Duodenal mucosa (tissue), 2 donors: ENCODE measurements around the gene MYO1H.
"Not testable (repeated sequence)": the region's sequence is repeated elsewhere in the genome, so short reads cannot be mapped to it uniquely, and the experiment has no call there.

Experiments
- H3K27ac ChIP-seq: one replicate; pipeline ENCODE4 v1.7.0; 2013; ENCODE audit warnings: low read depth, low read length
- H3K27me3 ChIP-seq, 2 donors: one replicate each; pipeline ENCODE4 v1.7.0; 2013; ENCODE audit warnings: low read length in 2 of 2, control low read depth in 1 of 2; ENCODE audit not compliant: insufficient read depth in 2 of 2, control insufficient read depth in 1 of 2
- H3K36me3 ChIP-seq, 2 donors: one replicate each; pipeline ENCODE4 v1.7.0; 2013; ENCODE audit warnings: low read length in 2 of 2, control low read depth in 1 of 2; ENCODE audit not compliant: insufficient read depth in 2 of 2, control insufficient read depth in 1 of 2
- H3K4me1 ChIP-seq, 2 donors: one replicate each; pipeline ENCODE4 v1.7.0; 2013; ENCODE audit warnings: low read length in 2 of 2, control low read depth in 1 of 2; ENCODE audit not compliant: insufficient read depth in 2 of 2, control insufficient read depth in 1 of 2
- H3K4me3 ChIP-seq, 2 donors: one replicate each; pipeline ENCODE4 v1.7.0; 2013; ENCODE audit warnings: low read length in 2 of 2, low read depth in 1 of 2
- H3K9ac ChIP-seq, 2 donors: one replicate each; pipeline ENCODE4 v1.7.0; 2013; ENCODE audit warnings: low read length in 2 of 2, low read depth in 1 of 2
- H3K9me3 ChIP-seq, 2 donors: one replicate each; pipeline ENCODE4 v1.7.0; 2013; ENCODE audit warnings: low read length in 2 of 2, control low read depth in 1 of 2; ENCODE audit not compliant: control insufficient read depth in 1 of 2

MYO1H gene

GRCh38 chr12:109464642-109465351 lies 117.1 kb downstream of the MYO1H start:
- Histone ChIP-seq H3K4me1 (peaks cover 39 to 45% of the 10 kb centered on the region in 2 donors), H3K9me3 (no peaks in the 10 kb centered on the region), H3K9ac (no peak overlapping the region), H3K4me3 (no peak overlapping the region), H3K27ac (no peak overlapping the region), H3K36me3 (peaks cover 14 to 51% of the 10 kb centered on the region in 2 donors), H3K27me3 (no peaks in the 10 kb centered on the region)

- peaks cover 11 to 45% of the 10 kb centered on the region in 2 donors for H3K36me3 ChIP-seq
- no peak overlapping the region for H3K9ac ChIP-seq
- peaks cover 32 to 33% of the 10 kb centered on the region in 2 donors for H3K4me1 ChIP-seq
- no peaks in the 10 kb centered on the region for H3K9me3 ChIP-seq
- H3K27ac ChIP-seq, result no peak overlapping the region
- H3K4me3 ChIP-seq, result no peak overlapping the region
- no peaks in the 10 kb centered on the region for H3K27me3 ChIP-seq
Measured at GRCh38 chr12:109466305-109466704, 118.6 kb downstream of the MYO1H start.

GRCh38 chr12:109466821-109467220 lies 119.1 kb downstream of the MYO1H start:
- Histone ChIP-seq H3K36me3 (peaks cover 11 to 45% of the 10 kb centered on the region in 2 donors), H3K27ac (no peak overlapping the region), H3K27me3 (no peaks in the 10 kb centered on the region), H3K9me3 (no peaks in the 10 kb centered on the region), H3K4me3 (no peak overlapping the region), H3K9ac (no peak overlapping the region), H3K4me1 (peaks cover 27 to 28% of the 10 kb centered on the region in 2 donors)

- Histone ChIP-seq H3K36me3 (peaks cover 11 to 50% of the 10 kb centered on the region in 2 donors), H3K9me3 (no peaks in the 10 kb centered on the region), H3K27ac (peak overlapping the region; percentile 27), H3K27me3 (no peaks in the 10 kb centered on the region), H3K9ac (no peak overlapping the region), H3K4me1 (peaks cover 17 to 21% of the 10 kb centered on the region in 2 donors), H3K4me3 (no peak overlapping the region)
Measured at GRCh38 chr12:109467978-109468676, 120.4 kb downstream of the MYO1H start.

- peaks cover 11 to 51% of the 10 kb centered on the region in 2 donors for H3K36me3 ChIP-seq
- H3K4me1 ChIP-seq, result peaks cover 5 to 11% of the 10 kb centered on the region in 2 donors
- H3K9ac ChIP-seq, result no peak overlapping the region
- H3K4me3 ChIP-seq, result no peak overlapping the region
- no peaks in the 10 kb centered on the region for H3K27me3 ChIP-seq
- H3K27ac ChIP-seq, result no peak overlapping the region
- H3K9me3 ChIP-seq, result no peaks in the 10 kb centered on the region
Measured at GRCh38 chr12:109469517-109469916, 121.8 kb downstream of the MYO1H start.

GRCh38 chr12:109473006-109473405 lies 125.3 kb downstream of the MYO1H start:
- Histone ChIP-seq H3K27me3 (no peaks in the 10 kb centered on the region), H3K36me3 (peaks cover 11 to 21% of the 10 kb centered on the region in 2 donors), H3K4me1 (peaks cover 10 to 17% of the 10 kb centered on the region in 2 donors), H3K9me3 (no peaks in the 10 kb centered on the region), H3K9ac (no peak overlapping the region), H3K4me3 (no peak overlapping the region), H3K27ac (no peak overlapping the region)

- H3K9me3 ChIP-seq, H3K27me3 ChIP-seq, H3K27ac ChIP-seq, H3K9ac ChIP-seq, H3K4me3 ChIP-seq: not testable (repeated sequence)
- peaks cover 9 to 16% of the 10 kb centered on the region in 2 donors for H3K36me3 ChIP-seq
- peaks cover 15 to 20% of the 10 kb centered on the region in 2 donors for H3K4me1 ChIP-seq
Measured at GRCh38 chr12:109473526-109474270, 126.0 kb downstream of the MYO1H start.

GRCh38 chr12:109475121-109475520 lies 127.4 kb downstream of the MYO1H start:
- H3K9ac ChIP-seq, result no peak overlapping the region
- H3K27me3 ChIP-seq, result no peaks in the 10 kb centered on the region
- H3K4me1 ChIP-seq, result peaks cover 17 to 22% of the 10 kb centered on the region in 2 donors
- H3K27ac ChIP-seq, result no peak overlapping the region
- H3K9me3 ChIP-seq, result no peaks in the 10 kb centered on the region
- peaks cover 0 to 6% of the 10 kb centered on the region in 2 donors for H3K36me3 ChIP-seq
- H3K4me3 ChIP-seq, result no peak overlapping the region

- no peaks in the 10 kb centered on the region for H3K27me3 ChIP-seq
- H3K9me3 ChIP-seq, result no peaks in the 10 kb centered on the region
- peak overlapping the region; percentile 96 to 97 for H3K4me3 ChIP-seq
- peaks cover 0 to 6% of the 10 kb centered on the region in 2 donors for H3K36me3 ChIP-seq
- peaks cover 17 to 22% of the 10 kb centered on the region in 2 donors for H3K4me1 ChIP-seq
- H3K9ac ChIP-seq, result peak overlapping the region; percentile 95
- peak overlapping the region; percentile 95 for H3K27ac ChIP-seq
Measured at GRCh38 chr12:109475993-109476806, 128.5 kb downstream of the MYO1H start.
